GM19467 (cell line): Measurements from ENCODE around the gene RCBTB2.
"Not testable (repeated sequence)": the region's sequence is repeated elsewhere in the genome, so short reads cannot be mapped to it uniquely, and the experiment has no call there.

Experiments
- ATAC-seq: cut with Tn5 transposase; IDR thresholded peaks from one replicate; pipeline ENCODE4 v1.9.1; 2021; ENCODE audit warnings: mild to moderate bottlenecking, moderate library complexity; ENCODE audit not compliant: unreplicated experiment

Gene RCBTB2

DNA sequence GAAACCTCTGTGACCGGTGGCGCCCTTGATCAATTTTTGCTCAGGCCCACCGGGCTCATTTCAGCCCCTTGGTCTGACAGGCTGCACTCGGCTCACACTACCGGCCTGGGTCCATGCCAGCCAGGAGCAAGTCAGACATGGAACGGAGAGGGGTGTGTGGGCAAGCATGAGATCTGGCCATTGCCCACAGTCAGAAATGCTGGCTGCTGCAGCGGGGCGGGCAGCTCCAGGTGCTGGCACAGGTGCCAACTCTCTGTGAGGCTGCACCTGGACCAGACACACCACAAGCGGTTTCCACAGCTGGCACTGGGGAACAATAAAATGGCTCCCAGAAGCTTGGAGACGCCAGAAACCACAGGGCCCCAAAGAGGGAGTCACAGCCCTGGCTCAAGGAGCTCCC is 76.3 kb downstream of the RCBTB2 start:
- no peak for ATAC-seq

- not testable (repeated sequence) for ATAC-seq
Measured at GRCh38 chr13:48451196-48451595, 81.7 kb downstream of the RCBTB2 start.

- ATAC-seq = no peak
Measured at GRCh38 chr13:48449656-48450055, 83.2 kb downstream of the RCBTB2 start.

- no peak for ATAC-seq
Measured at GRCh38 chr13:48448959-48449614, 83.8 kb downstream of the RCBTB2 start.

DNA sequence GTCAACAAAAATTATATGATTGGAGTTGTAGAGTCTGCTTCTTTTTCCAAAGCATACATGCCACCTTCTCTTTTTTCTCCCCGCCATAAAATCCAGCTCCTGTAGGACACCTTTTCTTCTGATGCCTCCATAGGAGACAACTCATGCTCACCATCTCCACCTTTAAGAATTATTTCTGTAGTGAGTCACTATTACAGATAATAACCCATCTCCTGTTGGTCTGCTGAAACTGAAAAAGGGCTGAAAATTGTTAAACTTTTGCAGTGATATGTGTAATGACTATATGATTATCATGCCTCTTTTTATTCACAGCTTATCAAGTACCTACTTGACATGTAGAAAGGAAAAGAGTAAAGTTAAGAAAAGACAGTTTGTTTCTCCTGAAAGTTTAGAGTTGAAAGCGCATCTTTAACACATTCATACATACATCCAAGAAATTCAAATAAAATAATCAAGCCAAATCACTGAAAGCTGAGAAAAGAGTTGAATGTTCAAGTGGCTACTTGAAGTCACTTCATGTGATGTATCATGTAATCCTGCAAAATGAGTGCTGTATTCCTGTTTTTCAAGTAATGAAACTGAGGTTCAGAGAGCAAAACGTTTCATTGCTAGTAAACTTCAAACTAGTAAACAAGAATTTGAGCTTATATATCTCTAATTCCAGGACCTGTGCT is 84.5 kb downstream of the RCBTB2 start:
- ATAC-seq = no peak

- no peak for ATAC-seq
Measured at GRCh38 chr13:48446464-48446863, 86.4 kb downstream of the RCBTB2 start.

DNA sequence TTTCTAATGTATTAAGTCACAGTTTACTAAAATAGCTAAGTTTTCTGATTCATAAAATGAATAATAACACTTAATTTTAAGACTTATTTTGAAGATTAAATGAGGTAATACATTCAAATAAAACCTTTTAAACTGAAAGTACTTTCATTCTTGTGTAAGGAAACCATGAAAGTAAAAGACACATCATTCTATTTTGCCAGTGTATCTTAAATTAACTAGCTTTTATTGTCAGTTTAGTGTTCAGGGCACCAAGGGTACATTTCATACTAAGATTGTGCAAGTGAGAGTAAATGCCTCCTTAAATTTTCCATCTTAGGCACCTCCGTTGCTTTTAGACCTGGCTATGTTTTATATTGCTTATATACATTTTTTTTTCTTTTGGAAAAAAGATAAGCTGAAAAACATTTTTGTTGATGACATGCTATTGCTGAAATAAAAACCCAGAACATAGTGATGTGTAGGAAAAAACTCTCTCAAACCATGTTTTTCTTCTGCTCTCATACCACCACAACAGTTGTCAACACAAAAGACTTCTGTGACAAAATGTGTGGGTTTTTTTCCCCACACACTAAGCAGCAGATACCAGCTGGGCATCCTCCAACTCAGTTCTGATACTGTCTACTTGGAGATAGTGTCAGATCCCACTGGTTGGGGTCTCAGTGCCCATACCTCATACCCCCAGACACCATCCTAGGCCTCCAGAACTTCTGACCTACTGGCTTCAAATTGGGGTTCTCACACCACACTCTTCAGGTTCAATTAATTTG is 89.3 kb downstream of the RCBTB2 start:
- ATAC-seq = no peak
